Prostate gland (tissue), 2 donors: ENCODE measurements around the gene RMND5B. TPM values are rescaled to one million over a fixed set of nuclear protein-coding genes. Genes with fewer than 3 reads are reported as not detected.

Source experiments
- DNase-seq: peaks from one replicate; pipeline ENCODE4 v3.0.0-alpha.2; 2019; ENCODE audit warnings: low spot score
- H3K27ac ChIP-seq, 2 donors: fragments of 200-600 bp; sonication (generic); 2 replicates each; pipeline ENCODE4 v1.5.1; 2017 to 2019
- H3K27me3 ChIP-seq: fragments of 200-600 bp; sonication (generic); replicated peaks from 2 replicates; pipeline ENCODE4 v1.5.1; 2019; ENCODE audit not compliant: insufficient read depth
- H3K36me3 ChIP-seq, 2 donors: fragments of 200-600 bp; sonication (generic); 1 replicate in 1 of 2; 2 replicates in 1 of 2; pipeline versions ENCODE4 v1.5.1 to v1.8.1; 2017 to 2019
- H3K4me1 ChIP-seq: fragments of 200-600 bp; sonication (generic); replicated peaks from 2 replicates; pipeline ENCODE4 v1.5.1; 2019
- H3K4me3 ChIP-seq, 2 donors: fragments of 200-600 bp; sonication (generic); 2 replicates each; pipeline ENCODE4 v1.5.1; 2017 to 2019
- H3K9me3 ChIP-seq: fragments of 200-600 bp; sonication (generic); 2 replicates; pipeline ENCODE4 v1.5.1; 2017
- POLR2A ChIP-seq: fragments of 450-650 bp; IDR thresholded peaks from one replicate; pipeline ENCODE4 v1.6.1; 2016; ENCODE audit warnings: antibody characterized with exemption, mild to moderate bottlenecking
- POLR2AphosphoS5 ChIP-seq: sonication (generic); formaldehyde crosslinking; IDR thresholded peaks from one replicate; pipeline ENCODE4 v1.6.1; 2017; ENCODE audit warnings: antibody characterized with exemption
- WGBS: methylation state at CpG from one replicate; pipeline ENCODE4 v1.1.5; 2018; 5-methylcytosine and 5-hydroxymethylcytosine counted together
- intact Hi-C: fragments of 100-400 bp; cut with DNase I; formaldehyde crosslinking; loops from one replicate; pipeline ENCODE4 v1.14.2; 2022
- total RNA-seq, 2 donors: library from RNA; depleted of rRNA; stranded (reverse); fragments of >200 nt; gene quantifications; one replicate each; pipeline ENCODE4 v1.1.0, GENCODE V29; 2016
- TF ChIP-seq, protein P1 (sequence below), 4 experiments: fragments of 200-600 bp in 2 of 4; fragments of 450-650 bp in 2 of 4; sonication (generic) in 2 of 4; IDR thresholded peaks; 1 replicate in 3 of 4; 2 replicates in 1 of 4; pipeline ENCODE4 v1.5.1; 2016 to 2019; ENCODE audit warnings: antibody characterized with exemption in 4 of 4, mild to moderate bottlenecking in 2 of 4, moderate library complexity in 2 of 4

RMND5B gene
- total RNA-seq, 2 donors from 2014 or later: 33.7 to 39.1 TPM

DNA sequence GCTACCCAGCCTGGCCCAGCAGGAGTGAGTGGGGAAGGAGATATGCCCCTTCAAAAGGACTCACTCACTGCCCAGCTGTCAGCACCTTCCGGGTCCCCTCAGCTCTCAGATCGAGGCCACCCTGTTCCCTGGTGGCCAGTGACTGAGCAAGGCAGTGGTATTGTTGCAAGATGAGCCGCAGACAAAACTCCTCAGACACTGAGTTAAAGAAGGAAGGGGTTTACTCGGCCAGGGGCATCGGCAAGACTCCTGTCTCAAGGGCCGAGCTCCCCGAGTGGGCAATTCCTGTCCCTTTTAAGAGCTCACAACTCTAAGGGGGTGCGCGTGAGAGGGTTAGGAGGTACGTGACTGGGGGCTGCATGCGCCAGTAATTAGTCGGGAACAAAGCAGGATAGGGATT is 27.2 kb upstream of the RMND5B start:
- H3K27me3 ChIP-seq: no peaks in the 10 kb centered on the region
- no peak for DNase-seq
- H3K4me3 ChIP-seq: no peak overlapping the region
- H3K27ac ChIP-seq: no peak overlapping the region
- H3K4me1 ChIP-seq: no peaks in the 10 kb centered on the region
- intact Hi-C loops: no loop called here
- 84% methylated on average over 12 of the region's 12 CpGs for WGBS
- no peaks in the 10 kb centered on the region for H3K36me3 ChIP-seq
- no peaks in the 10 kb centered on the region for H3K9me3 ChIP-seq
- TF ChIP-seq POLR2AphosphoS5 (no peak), POLR2A (no peak)
- TF ChIP-seq, protein P1, sequence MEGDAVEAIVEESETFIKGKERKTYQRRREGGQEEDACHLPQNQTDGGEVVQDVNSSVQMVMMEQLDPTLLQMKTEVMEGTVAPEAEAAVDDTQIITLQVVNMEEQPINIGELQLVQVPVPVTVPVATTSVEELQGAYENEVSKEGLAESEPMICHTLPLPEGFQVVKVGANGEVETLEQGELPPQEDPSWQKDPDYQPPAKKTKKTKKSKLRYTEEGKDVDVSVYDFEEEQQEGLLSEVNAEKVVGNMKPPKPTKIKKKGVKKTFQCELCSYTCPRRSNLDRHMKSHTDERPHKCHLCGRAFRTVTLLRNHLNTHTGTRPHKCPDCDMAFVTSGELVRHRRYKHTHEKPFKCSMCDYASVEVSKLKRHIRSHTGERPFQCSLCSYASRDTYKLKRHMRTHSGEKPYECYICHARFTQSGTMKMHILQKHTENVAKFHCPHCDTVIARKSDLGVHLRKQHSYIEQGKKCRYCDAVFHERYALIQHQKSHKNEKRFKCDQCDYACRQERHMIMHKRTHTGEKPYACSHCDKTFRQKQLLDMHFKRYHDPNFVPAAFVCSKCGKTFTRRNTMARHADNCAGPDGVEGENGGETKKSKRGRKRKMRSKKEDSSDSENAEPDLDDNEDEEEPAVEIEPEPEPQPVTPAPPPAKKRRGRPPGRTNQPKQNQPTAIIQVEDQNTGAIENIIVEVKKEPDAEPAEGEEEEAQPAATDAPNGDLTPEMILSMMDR (IDR thresholded peaks at IDR 0.05): no peak

DNA sequence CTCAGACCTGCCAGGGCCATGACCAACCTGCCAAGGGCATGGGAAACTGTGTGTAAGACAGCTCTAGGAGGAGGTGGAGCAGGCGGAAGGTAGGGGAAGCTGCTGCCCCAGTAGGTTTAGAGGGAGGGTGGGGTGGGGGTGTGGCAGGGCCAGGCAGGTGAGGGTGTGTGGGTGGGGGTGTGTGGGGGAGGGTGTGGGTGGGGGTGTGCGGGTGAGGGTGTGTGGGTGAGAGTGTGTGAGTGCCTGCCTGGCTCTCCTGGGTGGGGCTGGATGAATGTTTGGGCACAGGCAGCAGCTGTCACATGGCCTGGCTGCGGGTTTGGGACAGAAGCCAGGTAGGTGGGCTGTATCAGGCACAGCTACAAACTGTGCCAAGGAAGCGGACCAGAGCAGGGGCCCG is 26.3 kb upstream of the RMND5B start:
- H3K4me3 ChIP-seq: no peak overlapping the region
- no peaks in the 10 kb centered on the region for H3K9me3 ChIP-seq
- H3K27me3 ChIP-seq: no peaks in the 10 kb centered on the region
- no peaks in the 10 kb centered on the region for H3K36me3 ChIP-seq
- intact Hi-C loops: no loop called here
- no peak overlapping the region for H3K27ac ChIP-seq
- DNase-seq: peak; percentile 43
- no peaks in the 10 kb centered on the region for H3K4me1 ChIP-seq
- TF ChIP-seq POLR2A (no peak), POLR2AphosphoS5 (no peak)
- TF ChIP-seq, protein P1 (IDR thresholded peaks at IDR 0.05): no peak
- WGBS: 29% methylated on average over 5 of the region's 5 CpGs

DNA sequence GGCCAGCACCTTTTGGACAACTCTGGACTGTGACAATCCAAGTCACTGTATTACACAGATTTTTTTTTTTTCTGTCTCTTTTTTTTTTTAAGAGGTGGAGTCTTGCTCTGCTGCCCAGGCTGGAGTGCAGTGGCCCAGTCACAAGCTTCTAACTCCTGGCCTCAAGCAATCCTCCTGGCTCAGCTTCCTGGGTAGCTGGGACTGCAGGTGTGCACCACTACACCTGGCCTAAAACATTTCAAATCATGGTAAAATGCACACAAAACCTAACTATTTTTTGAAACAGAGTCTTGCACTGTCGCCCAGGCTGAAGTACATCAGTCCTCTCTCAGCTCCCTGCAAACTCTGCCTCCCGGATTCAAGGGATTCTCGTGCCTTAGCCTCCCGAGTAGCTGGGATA is 24.7 kb upstream of the RMND5B start:
- Histone ChIP-seq H3K27me3 (no peaks in the 10 kb centered on the region), H3K9me3 (no peaks in the 10 kb centered on the region), H3K36me3 (no peaks in the 10 kb centered on the region), H3K4me3 (no peak overlapping the region), H3K4me1 (no peaks in the 10 kb centered on the region), H3K27ac (no peak overlapping the region)
- no peak for DNase-seq
- WGBS: 74% methylated on average over 4 of the region's 4 CpGs
- TF ChIP-seq POLR2A (no peak), POLR2AphosphoS5 (no peak)
- TF ChIP-seq, protein P1 (IDR thresholded peaks at IDR 0.05): no peak
- intact Hi-C loops: no loop called here

DNA sequence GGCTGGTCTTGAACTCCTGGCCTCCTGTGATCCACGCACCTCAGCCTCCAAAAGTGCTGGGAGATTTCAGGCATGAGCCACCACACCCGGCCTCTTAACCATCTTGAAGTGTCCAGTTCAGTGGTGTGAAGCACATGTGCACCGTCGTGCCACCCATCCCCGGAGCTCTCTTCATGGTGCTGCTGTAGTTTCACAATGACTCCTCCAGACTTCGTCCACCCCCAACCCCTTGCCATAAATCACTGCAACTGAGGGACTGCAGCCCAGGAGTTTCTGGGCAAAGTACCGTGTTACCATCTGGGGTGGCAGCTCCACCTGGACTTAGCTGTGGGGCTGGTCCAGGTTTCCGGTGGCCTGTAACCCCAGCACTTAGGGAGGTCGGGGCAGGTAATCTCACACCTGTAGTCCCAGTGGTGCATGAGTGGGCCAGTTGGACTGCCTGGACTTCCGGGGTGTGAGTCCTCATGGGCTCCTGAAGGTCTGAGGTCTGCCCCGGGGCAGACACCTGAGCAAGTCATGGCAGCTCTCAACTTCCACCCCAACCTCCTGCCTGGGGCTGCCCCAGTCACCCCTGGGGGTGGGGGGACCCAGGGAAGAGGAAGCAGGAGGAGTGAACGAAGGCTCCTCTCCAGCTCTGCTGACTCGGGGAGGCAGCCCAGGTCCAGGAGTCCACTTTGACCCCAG is 24.1 kb upstream of the RMND5B start:
- H3K4me3 ChIP-seq: no peak overlapping the region
- no peaks in the 10 kb centered on the region for H3K36me3 ChIP-seq
- no peaks in the 10 kb centered on the region for H3K9me3 ChIP-seq
- TF ChIP-seq, protein P1 (IDR thresholded peaks at IDR 0.05): no peak
- TF ChIP-seq POLR2AphosphoS5 (no peak), POLR2A (no peak)
- intact Hi-C loops: no loop called here
- H3K27ac ChIP-seq: no peak overlapping the region
- H3K4me1 ChIP-seq: no peaks in the 10 kb centered on the region
- no peak for DNase-seq
- no peaks in the 10 kb centered on the region for H3K27me3 ChIP-seq
- WGBS: 79% methylated on average over 13 of the region's 13 CpGs

DNA sequence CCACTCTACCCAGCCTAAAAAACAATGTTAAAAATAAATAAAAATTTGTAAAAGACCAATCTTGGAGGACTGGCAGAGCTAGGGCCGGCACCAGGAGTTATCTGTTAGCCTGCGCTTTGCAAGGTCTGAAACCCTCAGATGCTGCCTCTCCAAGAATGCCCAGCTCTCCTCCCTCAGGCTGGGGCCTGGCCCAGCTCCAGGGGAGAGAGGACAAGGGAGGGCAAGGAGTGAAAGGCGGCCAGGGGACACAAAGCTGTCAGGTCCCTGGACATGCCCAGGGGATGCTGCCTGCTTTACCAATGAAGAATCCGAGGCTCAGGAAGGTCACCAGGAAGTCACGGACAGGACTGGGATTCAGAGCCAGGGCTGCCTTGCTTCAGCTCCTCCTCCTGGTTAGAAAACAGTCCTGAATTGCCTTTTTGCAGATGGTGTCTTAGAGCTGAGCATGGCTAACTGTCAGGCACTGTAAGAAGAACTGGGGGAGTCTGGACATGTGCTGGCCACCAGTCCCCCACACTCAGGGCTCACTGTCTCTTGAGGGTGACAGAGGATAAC is 23.0 kb upstream of the RMND5B start:
- no peak for DNase-seq
- Histone ChIP-seq H3K4me1 (no peaks in the 10 kb centered on the region), H3K36me3 (no peaks in the 10 kb centered on the region), H3K9me3 (no peaks in the 10 kb centered on the region), H3K27me3 (no peaks in the 10 kb centered on the region), H3K27ac (no peak overlapping the region), H3K4me3 (no peak overlapping the region)
- TF ChIP-seq, protein P1 (IDR thresholded peaks at IDR 0.05): no peak
- no peak for TF ChIP-seq POLR2A
- intact Hi-C loops: no loop called here
- WGBS: 42% methylated on average over 5 of the region's 5 CpGs
